ENCODE results near the gene TRIM26. TPM values are rescaled to one million over a fixed set of nuclear protein-coding genes. Genes with fewer than 3 reads are reported as not detected.
"Not testable (repeated sequence)": the region's sequence is repeated elsewhere in the genome, so short reads cannot be mapped to it uniquely, and the experiment has no call there.

Gene TRIM26
- total and polyA plus RNA-seq, 2 donors (not counting 1 experiment from before 2014, with no cell fraction given), result 49.5 to 73.2 TPM

DNA sequence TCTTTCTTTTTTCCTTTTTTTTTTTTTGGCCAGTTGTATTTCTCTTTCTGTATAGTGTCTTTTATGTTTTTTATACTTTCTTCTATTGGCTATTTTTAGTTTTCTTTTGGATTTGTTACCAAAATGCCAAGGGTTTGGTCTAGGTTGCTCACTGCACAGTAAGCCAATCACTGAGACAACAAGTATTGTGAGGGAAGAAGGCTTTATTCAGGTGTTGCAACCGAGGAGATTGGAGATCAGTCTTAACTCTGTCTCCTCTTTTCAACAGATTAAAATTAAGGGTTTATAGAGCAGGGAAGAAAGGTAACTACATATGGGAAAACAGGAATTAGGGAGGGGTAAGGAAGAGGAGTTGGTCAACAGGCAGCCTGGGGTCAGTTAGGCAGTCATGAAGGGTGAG is 10.1 kb upstream of the TRIM26 start:
- Mint-ChIP-seq H3K4me1 (peaks cover 1% of the 10 kb centered on the region), H3K27me3 (peaks cover 9% of the 10 kb centered on the region), H3K4me3 (no peak overlapping the region), H3K27ac (no peak overlapping the region), H3K9me3 (ENCODE audit: insufficient read depth) (peaks cover 8% of the 10 kb centered on the region)
- Histone ChIP-seq H3K4me2 (replicated peaks; ENCODE audit: low read depth, low read length, poor library complexity, severe bottlenecking) (no peak overlapping the region), H3K36me3 (replicated peaks in 1 of 2; ENCODE audit: control extremely low read depth in 1 of 2, control insufficient read depth in 1 of 2, extremely low read depth in 1 of 2, insufficient read depth in 2 of 2, low read length in 1 of 2) (no peaks in the 10 kb centered on the region), H3K27ac (ENCODE audit: low read length in 2 of 2) (no peak overlapping the region), H3K9ac (ENCODE audit: low read length) (no peak overlapping the region), H3K27me3 (replicated peaks in 1 of 4; ENCODE audit: control extremely low read depth in 1 of 4, control insufficient read depth in 3 of 4, insufficient read depth in 4 of 4, low read length in 3 of 4) (no peaks in the 10 kb centered on the region), H3K4me3 (ENCODE audit: control extremely low read depth in 1 of 5, extremely low read depth in 1 of 5, insufficient read depth in 1 of 5, low read depth in 2 of 5, low read length in 4 of 5) (no peak overlapping the region), H3K4me1 (ENCODE audit: control insufficient read depth in 2 of 2, insufficient read depth in 2 of 2, low read length in 2 of 2) (peaks cover 4 to 6% of the 10 kb centered on the region in 2 donors), H3K79me2 (ENCODE audit: control insufficient read depth, insufficient read depth, low read length) (no peaks in the 10 kb centered on the region), H3K9me3 (ENCODE audit: control extremely low read depth in 1 of 3, control insufficient read depth in 2 of 3, insufficient read depth in 1 of 3, low read length in 2 of 3) (peaks cover 0 to 20% (median 7%) of the 10 kb centered on the region in 3 donors), H4K20me1 (ENCODE audit: control insufficient read depth, insufficient read depth, low read length, poor library complexity, severe bottlenecking) (no peaks in the 10 kb centered on the region), H2AFZ (ENCODE audit: insufficient read depth, low read depth, low read length, poor library complexity, severe bottlenecking) (no peak overlapping the region)
- ChIA-PET POLR2A (no interaction called here), CTCF (interaction anchor here (1.2 to 1.8 kb wide), 2 partner anchors 8 to 16 kb away, joined by 4 to 6 read pairs; no protein-coding TSS in a partner anchor)
- intact Hi-C loops (cut with micrococcal nuclease), result no loop called here
- DNase-seq, result no peak
- TF ChIP-seq EZH2 (IDR thresholded peaks at IDR 0.05; ENCODE audit: borderline replicate concordance, insufficient read depth, low read depth, low read length, poor library complexity, severe bottlenecking), result no peak
- ATAC-seq (ENCODE audit: low read depth), result no peak
- WGBS (ENCODE audit: insufficient coverage), result no CpG with 5 or more reads among the region's 1 CpG

DNA sequence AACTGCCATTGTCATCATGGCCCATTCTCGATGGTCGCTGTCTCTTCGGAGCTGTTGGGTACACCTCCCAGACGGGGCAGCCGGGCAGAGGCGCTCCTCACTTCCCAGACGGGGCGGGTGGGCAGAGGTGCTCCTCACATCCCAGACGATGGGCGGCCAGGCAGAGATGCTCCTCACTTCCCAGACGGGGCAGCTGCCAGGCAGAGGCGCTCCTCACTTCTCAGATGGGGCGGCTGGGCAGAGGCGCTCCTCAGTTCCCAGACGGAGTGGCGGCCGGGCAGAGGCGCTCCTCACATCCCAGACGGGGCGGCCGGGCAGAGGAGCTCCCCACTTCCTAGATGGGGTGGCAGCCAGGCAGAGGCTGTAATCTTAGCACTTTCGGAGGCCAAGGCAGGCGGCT is 8.8 kb upstream of the TRIM26 start:
- ATAC-seq (ENCODE audit: low read depth); H3K27ac ChIP-seq (ENCODE audit: low read length in 2 of 2); H3K9me3 Mint-ChIP-seq (ENCODE audit: insufficient read depth); DNase-seq; H3K79me2 ChIP-seq (ENCODE audit: control insufficient read depth, insufficient read depth, low read length); H3K9ac ChIP-seq (ENCODE audit: low read length); H3K27me3 ChIP-seq (replicated peaks in 1 of 4; ENCODE audit: control extremely low read depth in 1 of 4, control insufficient read depth in 3 of 4, insufficient read depth in 4 of 4, low read length in 3 of 4); H3K27me3 Mint-ChIP-seq; H2AFZ ChIP-seq (ENCODE audit: insufficient read depth, low read depth, low read length, poor library complexity, severe bottlenecking); H3K36me3 ChIP-seq (replicated peaks in 1 of 2; ENCODE audit: control extremely low read depth in 1 of 2, control insufficient read depth in 1 of 2, extremely low read depth in 1 of 2, insufficient read depth in 2 of 2, low read length in 1 of 2); H3K4me3 Mint-ChIP-seq; H3K4me1 ChIP-seq (ENCODE audit: control insufficient read depth in 2 of 2, insufficient read depth in 2 of 2, low read length in 2 of 2); POLR2A ChIA-PET; H3K4me1 Mint-ChIP-seq; H3K4me3 ChIP-seq (ENCODE audit: control extremely low read depth in 1 of 5, extremely low read depth in 1 of 5, insufficient read depth in 1 of 5, low read depth in 2 of 5, low read length in 4 of 5); H3K4me2 ChIP-seq (replicated peaks; ENCODE audit: low read depth, low read length, poor library complexity, severe bottlenecking); H4K20me1 ChIP-seq (ENCODE audit: control insufficient read depth, insufficient read depth, low read length, poor library complexity, severe bottlenecking); intact Hi-C loops (cut with micrococcal nuclease); H3K27ac Mint-ChIP-seq: not testable (repeated sequence)
- 91% methylated on average over 21 of the region's 23 CpGs for WGBS (ENCODE audit: insufficient coverage)
- CTCF ChIA-PET, result interaction anchor here (1.7 kb wide), 1 partner anchor 145 kb away, joined by 3 read pairs; no protein-coding TSS in a partner anchor
- H3K9me3 ChIP-seq (ENCODE audit: control extremely low read depth in 1 of 3, control insufficient read depth in 2 of 3, insufficient read depth in 1 of 3, low read length in 2 of 3), result peaks cover 0 to 20% (median 7%) of the 10 kb centered on the region in 3 donors

DNA sequence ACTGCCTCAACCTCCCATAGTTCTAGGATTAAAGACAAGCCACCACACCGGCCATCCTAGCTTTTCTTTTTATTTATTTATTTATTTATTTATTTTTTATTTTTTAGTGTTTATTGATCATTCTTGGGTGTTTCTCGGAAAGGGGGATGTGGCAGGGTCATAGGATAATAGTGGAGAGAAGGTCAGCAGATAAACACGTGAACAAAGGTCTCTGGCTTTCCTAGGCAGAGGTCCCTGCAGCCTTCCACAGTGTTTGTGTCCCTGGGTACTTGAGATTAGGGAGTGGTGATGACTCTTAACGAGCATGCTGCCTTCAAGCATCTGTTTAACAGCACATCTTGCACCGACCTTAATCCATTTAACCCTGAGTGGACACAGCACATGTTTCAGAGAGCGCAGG is 8.2 kb upstream of the TRIM26 start:
- H3K4me3 ChIP-seq (ENCODE audit: control extremely low read depth in 1 of 5, extremely low read depth in 1 of 5, insufficient read depth in 1 of 5, low read depth in 2 of 5, low read length in 4 of 5); H3K36me3 ChIP-seq (replicated peaks in 1 of 2; ENCODE audit: control extremely low read depth in 1 of 2, control insufficient read depth in 1 of 2, extremely low read depth in 1 of 2, insufficient read depth in 2 of 2, low read length in 1 of 2); H3K27ac ChIP-seq (ENCODE audit: low read length in 2 of 2); intact Hi-C loops (cut with micrococcal nuclease); H3K79me2 ChIP-seq (ENCODE audit: control insufficient read depth, insufficient read depth, low read length); H3K9ac ChIP-seq (ENCODE audit: low read length); H3K9me3 Mint-ChIP-seq (ENCODE audit: insufficient read depth); POLR2A ChIA-PET; H3K4me2 ChIP-seq (replicated peaks; ENCODE audit: low read depth, low read length, poor library complexity, severe bottlenecking); H3K4me1 Mint-ChIP-seq; H3K4me3 Mint-ChIP-seq; H3K4me1 ChIP-seq (ENCODE audit: control insufficient read depth in 2 of 2, insufficient read depth in 2 of 2, low read length in 2 of 2); ATAC-seq (ENCODE audit: low read depth); H3K27me3 ChIP-seq (replicated peaks in 1 of 4; ENCODE audit: control extremely low read depth in 1 of 4, control insufficient read depth in 3 of 4, insufficient read depth in 4 of 4, low read length in 3 of 4); H4K20me1 ChIP-seq (ENCODE audit: control insufficient read depth, insufficient read depth, low read length, poor library complexity, severe bottlenecking); DNase-seq; H3K27ac Mint-ChIP-seq; H3K27me3 Mint-ChIP-seq; H2AFZ ChIP-seq (ENCODE audit: insufficient read depth, low read depth, low read length, poor library complexity, severe bottlenecking): not testable (repeated sequence)
- CTCF ChIA-PET, result interaction anchor here (0.9 to 1.7 kb wide), 2 partner anchors 13 to 145 kb away, joined by 3 to 4 read pairs; no protein-coding TSS in a partner anchor
- peaks cover 0 to 20% (median 7%) of the 10 kb centered on the region in 3 donors for H3K9me3 ChIP-seq (ENCODE audit: control extremely low read depth in 1 of 3, control insufficient read depth in 2 of 3, insufficient read depth in 1 of 3, low read length in 2 of 3)
- 100% methylated on average over 1 of the region's 6 CpGs for WGBS (ENCODE audit: insufficient coverage)

Data from B cell (primary cell).